Limb (tissue), 2 donors: Measurements from ENCODE around the gene SERTAD4.

Experiments
- DNase-seq, 2 donors: peaks; one replicate each; pipeline ENCODE4 v3.0.0-alpha.2; 2016; ENCODE audit errors: extremely low spot score in 2 of 2

Gene SERTAD4

DNA sequence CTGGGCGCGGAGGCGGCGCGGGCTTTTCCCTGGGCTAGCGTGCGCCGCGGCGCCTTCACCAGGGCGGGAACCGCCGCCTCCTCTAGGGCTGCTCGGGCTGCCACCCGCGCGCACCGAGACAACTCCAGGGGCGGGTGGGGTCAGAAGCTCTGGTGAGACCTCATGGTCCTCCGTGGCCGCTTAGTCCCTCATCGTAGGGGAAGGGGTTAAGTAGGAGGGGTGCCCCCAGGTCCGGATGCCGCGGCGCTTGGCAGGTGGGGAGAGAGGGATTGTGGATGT lies 559 bp downstream of the SERTAD4 start:
- DNase-seq: peak in 1 of 2 donors; percentile 67

- DNase-seq: peak in 1 of 2 donors; percentile 68
These were observed 1.1 kb downstream of the SERTAD4 start for GRCh38 chr1:210233495-210234328.

- no peak for DNase-seq
These were observed 1.7 kb downstream of the SERTAD4 start for GRCh38 chr1:210234329-210234757.

- DNase-seq: no peak
These were observed 2.9 kb downstream of the SERTAD4 start for GRCh38 chr1:210235363-210236053.

DNA sequence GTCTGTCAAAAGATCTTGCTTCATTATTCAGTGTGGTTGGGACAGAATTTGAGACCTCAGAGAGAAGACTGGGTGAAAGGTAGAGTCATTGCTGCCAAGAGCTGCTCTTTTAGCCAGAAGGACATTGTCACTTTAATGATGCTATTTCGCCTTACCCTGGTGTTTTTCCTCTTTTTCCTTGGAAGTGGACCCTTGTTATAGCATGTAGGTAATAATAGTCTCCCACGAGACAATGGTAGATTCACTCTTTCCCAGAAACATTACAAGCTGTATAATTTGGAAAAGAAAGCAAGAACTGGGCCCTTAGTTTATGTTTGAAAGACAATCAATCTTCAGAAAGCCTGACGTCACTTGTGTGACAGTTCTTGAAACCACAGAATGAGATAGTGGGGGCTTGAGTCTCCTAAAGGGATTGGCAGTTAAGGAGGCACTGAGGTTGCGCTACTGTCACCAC lies 3.8 kb downstream of the SERTAD4 start:
- DNase-seq: no peak

- peak; percentile 83 to 85 for DNase-seq
These were observed 4.3 kb downstream of the SERTAD4 start for GRCh38 chr1:210236840-210237409.

GRCh38 chr1:210237479-210237878 lies 4.9 kb downstream of the SERTAD4 start:
- peak in 1 of 2 donors; percentile 54 for DNase-seq

DNA sequence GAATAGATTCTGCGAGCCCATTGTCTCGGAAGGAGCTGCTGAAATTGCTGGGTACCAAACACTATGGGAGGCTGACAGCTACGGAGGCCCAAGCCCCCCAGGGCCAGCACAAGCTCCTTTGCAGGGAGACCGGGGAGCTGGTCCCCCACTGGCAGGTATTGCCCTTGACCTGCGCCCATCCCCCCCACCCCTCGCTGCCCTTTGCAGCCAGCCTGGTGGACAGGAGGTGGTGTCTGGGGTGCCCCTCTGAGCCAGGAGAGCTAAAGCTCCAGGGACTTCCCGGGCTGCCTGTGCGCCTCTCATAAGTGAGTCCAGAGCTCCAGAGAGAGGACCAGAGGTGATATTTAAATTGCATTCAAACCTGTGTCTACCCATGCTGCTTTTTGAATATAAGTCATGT lies 5.4 kb downstream of the SERTAD4 start:
- DNase-seq: no peak

- peak; percentile 50 to 76 for DNase-seq
These were observed 6.9 kb downstream of the SERTAD4 start for GRCh38 chr1:210239349-210240111.

DNA sequence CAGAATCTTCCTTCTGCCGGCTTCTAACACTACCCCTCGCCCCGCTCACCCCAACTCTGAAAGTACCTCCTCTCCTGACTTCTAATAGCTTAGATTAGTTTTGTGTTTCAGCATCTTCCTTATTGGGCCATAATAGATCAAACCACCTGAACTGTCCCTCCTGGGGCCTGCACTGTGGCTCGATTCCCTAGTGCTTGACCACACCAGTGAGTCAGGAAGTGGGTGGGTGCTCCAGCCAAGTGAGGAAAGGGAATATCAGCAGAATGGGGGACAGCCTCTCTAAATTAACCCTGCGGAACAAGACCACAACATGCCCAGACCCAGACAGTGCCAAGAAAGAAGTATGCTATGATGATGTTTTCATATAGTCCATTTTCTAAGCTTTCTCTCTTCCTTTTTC lies 8.5 kb downstream of the SERTAD4 start:
- no peak for DNase-seq

- DNase-seq: no peak
These were observed 12.3 kb downstream of the SERTAD4 start for GRCh38 chr1:210244746-210245367.

- no peak for DNase-seq
These were observed 13.9 kb downstream of the SERTAD4 start for GRCh38 chr1:210246447-210246846.

- DNase-seq: no peak
These were observed 15.7 kb downstream of the SERTAD4 start for GRCh38 chr1:210248341-210248740.

GRCh38 chr1:210250665-210250997 lies 18.0 kb downstream of the SERTAD4 start:
- peak in 1 of 2 donors; percentile 81 for DNase-seq

- DNase-seq: peak in 1 of 2 donors; percentile 89
These were observed 18.5 kb downstream of the SERTAD4 start for GRCh38 chr1:210250998-210251679.

DNA sequence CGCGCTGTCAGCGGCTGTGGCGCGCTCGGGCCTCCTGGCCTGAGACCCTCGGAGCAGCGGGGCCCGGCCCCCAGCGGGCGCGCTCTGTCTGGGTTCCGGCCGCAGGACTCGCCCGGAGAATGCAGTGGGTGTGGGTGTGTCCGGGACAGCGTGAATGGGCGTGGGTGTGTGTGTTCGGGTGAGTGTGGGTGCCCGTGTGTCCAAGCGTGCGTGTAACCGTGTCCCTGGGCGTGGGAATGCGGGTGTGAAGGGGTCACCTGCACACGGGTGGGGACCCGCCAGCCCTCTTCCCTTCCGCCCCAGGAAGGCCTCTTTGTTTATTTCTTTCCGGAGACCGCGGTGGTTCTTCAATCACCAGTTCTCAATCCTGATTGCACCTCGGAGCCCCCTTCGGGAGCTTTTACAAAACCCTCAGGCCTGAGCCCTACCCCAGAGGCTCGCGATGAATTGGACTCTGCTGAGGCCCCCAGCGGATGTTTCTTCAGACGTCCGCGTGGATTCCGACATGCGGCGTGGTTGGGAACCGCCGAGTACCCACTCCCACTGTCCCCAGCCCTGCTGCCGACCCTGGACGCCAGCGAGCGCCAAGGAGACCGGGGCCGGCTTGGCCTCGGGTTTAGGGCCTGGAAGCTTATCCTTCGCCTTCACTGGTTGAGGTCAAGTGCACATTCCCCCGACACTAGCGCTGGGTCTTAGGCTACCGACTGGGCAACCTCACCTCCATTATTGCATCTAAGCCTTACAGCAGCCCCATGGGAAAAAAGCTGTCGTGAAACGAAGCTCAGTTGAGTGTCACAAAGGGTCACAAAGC lies 19.3 kb downstream of the SERTAD4 start:
- peak in 1 of 2 donors; percentile 55 for DNase-seq

DNA sequence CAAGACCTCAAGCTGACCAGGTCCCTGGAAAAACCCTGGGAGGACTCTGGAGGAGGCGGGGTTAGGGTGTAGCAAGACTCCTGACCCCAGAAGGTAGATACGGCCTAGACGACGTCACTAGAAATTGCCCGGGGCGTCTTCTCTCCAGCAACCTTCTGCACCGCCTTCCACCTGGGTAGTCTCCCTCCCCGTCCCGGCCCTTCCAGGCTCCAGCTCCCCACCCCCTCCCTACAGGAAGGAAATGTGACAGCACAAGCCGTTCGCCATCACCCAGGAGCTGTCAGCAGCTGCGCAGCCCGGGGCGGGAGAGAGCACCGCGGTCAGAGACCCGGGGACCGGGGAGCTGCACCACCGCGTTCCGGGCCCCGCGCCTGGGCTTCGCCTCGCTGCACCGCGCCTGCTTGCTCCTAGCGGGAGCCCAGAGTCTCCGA lies 20.0 kb downstream of the SERTAD4 start:
- DNase-seq: peak in 1 of 2 donors; percentile 70

- no peak for DNase-seq
These were observed 21.7 kb downstream of the SERTAD4 start for GRCh38 chr1:210254298-210254697.

GRCh38 chr1:210257698-210258529 lies 25.3 kb downstream of the SERTAD4 start:
- no peak for DNase-seq
